Measurements from ENCODE around the gene CAPRIN1. TPM values are rescaled to one million over a fixed set of nuclear protein-coding genes. Genes with fewer than 3 reads are reported as not detected.

The CAPRIN1 gene
- total and polyA plus RNA-seq, 10 of the 15 experiments (the other 5 are each of a cell fraction or from before 2014, with no cell fraction given), result 50.4 to 228 (median 191) TPM

- no peak overlapping the region for H2AFZ ChIP-seq (ENCODE audit: control insufficient read depth, low read depth, low read length)
- no peaks in the 10 kb centered on the region for H4K20me1 ChIP-seq (ENCODE audit: control insufficient read depth, insufficient read depth)
- no peak for DNase-seq (ENCODE audit: low read depth, low spot score)
These were observed 23.8 kb downstream of the CAPRIN1 start for GRCh38 chr11:34075178-34075820.

More at GRCh38 chr11:34075178-34075820, 23.8 kb downstream of the CAPRIN1 start:
- BruUV-seq (replicated peaks), result no TSS peak
- Histone ChIP-seq H3K4me2 (ENCODE audit: control insufficient read depth, insufficient read depth) (no peak overlapping the region), H3K36me3 (ENCODE audit: control insufficient read depth in 2 of 2, insufficient read depth in 2 of 2, low read length in 1 of 2) (peaks cover 12 to 36% of the 10 kb centered on the region in 2 experiments), H3K9me3 (replicated peaks; ENCODE audit: control insufficient read depth, insufficient read depth, low read length) (no peaks in the 10 kb centered on the region), H3K79me2 (ENCODE audit: control insufficient read depth, insufficient read depth, low read length) (peaks cover 19% of the 10 kb centered on the region), H3K27me3 (replicated peaks in 1 of 2; ENCODE audit: control insufficient read depth in 2 of 2, insufficient read depth in 2 of 2, low read length in 1 of 2) (no peaks in the 10 kb centered on the region), H3K27ac (ENCODE audit: control insufficient read depth, insufficient read depth) (no peak overlapping the region), H3K9ac (ENCODE audit: control insufficient read depth, insufficient read depth, low read length) (no peak overlapping the region), H3K4me3 (no peak overlapping the region), H3K4me1 (ENCODE audit: control insufficient read depth, insufficient read depth, low read length) (no peaks in the 10 kb centered on the region)
- no peak for ATAC-seq
- POLR2A ChIA-PET, result interaction anchor here (0.8 to 1.0 kb wide), 4 partner anchors 12 to 17 kb away, joined by 3 to 8 read pairs (median 3); no protein-coding TSS in a partner anchor
- in situ Hi-C loops (cut with MboI) (no loop called here), intact Hi-C loops (cut with micrococcal nuclease; ENCODE audit: unreplicated experiment) (no loop called here)
- 40% methylated on average over 2 of the region's 2 CpGs for WGBS (ENCODE audit: insufficient coverage, insufficient replicate concordance, low lambda C conversion rate, missing lambda C conversion rate)
- CTCF ChIA-PET, result interaction anchor here (1.1 to 1.9 kb wide), 4 partner anchors 13 to 78 kb away, joined by 4 to 6 read pairs (median 5); no protein-coding TSS in a partner anchor
- SMC1A ChIA-PET (ENCODE audit: uncharacterized antibody, unreplicated experiment), result interaction anchor here (0.6 to 3.4 kb wide), 13 partner anchors 11 to 543 kb away, joined by 3 to 15 read pairs (median 4); no protein-coding TSS in a partner anchor
- RAD21 ChIA-PET (ENCODE audit: unreplicated experiment), result interaction anchor here (0.9 to 1.4 kb wide), 3 partner anchors 9 to 77 kb away, joined by 3 to 5 read pairs (median 3); no protein-coding TSS in a partner anchor
- no peak for TF ChIP-seq IRF5 (IDR thresholded peaks at IDR 0.05; ENCODE audit: borderline replicate concordance)
- no peak for TF ChIP-seq STAT1 (conservative IDR thresholded peaks at IDR 0.05)
- no peak for TF ChIP-seq ZNF274 (IDR thresholded peaks at IDR 0.05; ENCODE audit: insufficient read depth, insufficient read length)
- TF ChIP-seq HDAC6 (IDR thresholded peaks at IDR 0.05; ENCODE audit: unreplicated experiment), result no peak
- TF ChIP-seq NR2F1 (conservative IDR thresholded peaks at IDR 0.05), result no peak
- TF ChIP-seq KLF5 (IDR thresholded peaks at IDR 0.05; ENCODE audit: partially characterized antibody), result no peak
- TF ChIP-seq MLLT1 (IDR thresholded peaks at IDR 0.05), result no peak
- no peak for FAIRE-seq

Measured in GM12878 (cell line).